Endodermal cell (in vitro differentiated cells): Measurements from ENCODE around the gene RASAL1. TPM values are rescaled to one million over a fixed set of nuclear protein-coding genes. Genes with fewer than 3 reads are reported as not detected.
"Not testable (repeated sequence)": the region's sequence is repeated elsewhere in the genome, so short reads cannot be mapped to it uniquely, and the experiment has no call there.

Source experiments
- DNase-seq: peaks from one replicate; pipeline ENCODE4 v3.0.0-alpha.2; 2017
- H3K27ac ChIP-seq: 2 replicates; pipeline ENCODE4 v1.5.1; 2013; ENCODE audit warnings: mild to moderate bottlenecking, low read depth, low read length, moderate library complexity
- H3K27me3 ChIP-seq: 2 replicates; pipeline ENCODE4 v1.6.1; 2013; ENCODE audit warnings: mild to moderate bottlenecking, low read length, moderate library complexity; ENCODE audit not compliant: insufficient read depth, control insufficient read depth, poor library complexity, severe bottlenecking
- H3K36me3 ChIP-seq: 2 replicates; pipeline ENCODE4 v1.7.0; 2013; ENCODE audit warnings: mild to moderate bottlenecking, low read length, moderate library complexity; ENCODE audit not compliant: control insufficient read depth, insufficient read depth
- H3K4me1 ChIP-seq: one replicate; pipeline ENCODE4 v1.7.0; 2013; ENCODE audit warnings: low read length; ENCODE audit not compliant: control insufficient read depth, insufficient read depth
- H3K4me3 ChIP-seq: 2 replicates; pipeline ENCODE4 v1.5.1; 2013; ENCODE audit warnings: mild to moderate bottlenecking, low read length, moderate library complexity
- H3K9ac ChIP-seq: 2 replicates; pipeline ENCODE4 v1.6.1; 2013; ENCODE audit warnings: mild to moderate bottlenecking, low read length, moderate library complexity; ENCODE audit not compliant: poor library complexity, severe bottlenecking; ENCODE audit errors: extremely low read depth
- H3K9me3 ChIP-seq: 2 replicates; pipeline ENCODE4 v1.6.1; 2013; ENCODE audit warnings: mild to moderate bottlenecking, low read length, moderate library complexity; ENCODE audit not compliant: control insufficient read depth
- H3K27ac Mint-ChIP-seq: 2 replicates; pipeline ENCODE4 v1.8.0; 2020; ENCODE audit warnings: mixed read lengths
- H3K27me3 Mint-ChIP-seq: 2 replicates; pipeline ENCODE4 v1.8.0; 2021; ENCODE audit warnings: mild to moderate bottlenecking, mixed read lengths; ENCODE audit not compliant: insufficient read depth
- H3K36me3 Mint-ChIP-seq: 2 replicates; pipeline ENCODE4 v1.8.0; 2020; ENCODE audit warnings: low read depth, mixed read lengths
- H3K4me1 Mint-ChIP-seq: 2 replicates; pipeline ENCODE4 v1.8.0; 2020; ENCODE audit warnings: mixed read lengths
- H3K4me3 Mint-ChIP-seq: 2 replicates; pipeline ENCODE4 v1.8.0; 2020; ENCODE audit warnings: mild to moderate bottlenecking, moderate library complexity, mixed read lengths
- H3K9me3 Mint-ChIP-seq: 2 replicates; pipeline ENCODE4 v1.8.0; 2020; ENCODE audit warnings: mild to moderate bottlenecking, mixed read lengths
- CTCF ChIP-seq: fragments of 200-600 bp; sonication (generic); conservative IDR thresholded peaks from 2 replicates; pipeline ENCODE4 v1.5.0; 2021; ENCODE audit warnings: antibody characterized with exemption, mild to moderate bottlenecking
- WGBS, 2 experiments: methylation state at CpG; one replicate each; pipeline versions ENCODE4 v1.1.5 to v1.1.7; 2013; ENCODE audit warnings: missing lambda C conversion rate in 2 of 2, mixed read lengths in 1 of 2; ENCODE audit not compliant: insufficient coverage in 1 of 2, insufficient read length in 1 of 2; 5-methylcytosine and 5-hydroxymethylcytosine counted together
- total RNA-seq, 2 donors: library from RNA; stranded (reverse); fragmentation: NEBNext Ultra II Directional in 1 of 2; extraction: Animal tissue kit (Norgen Biotek cat#: 25700) in 1 of 2; gene quantifications; 2 replicates in 1 of 2; 3 replicates in 1 of 2; pipeline ENCODE4 v1.2.1, GENCODE V29; 2021

The RASAL1 gene
- total RNA-seq, 2 donors from 2014 or later: 0.77 to 1.4 TPM

- H3K27me3 Mint-ChIP-seq: no peaks in the 10 kb centered on the region
- Histone ChIP-seq H3K9me3 (no peaks in the 10 kb centered on the region), H3K4me1 (no peaks in the 10 kb centered on the region), H3K4me3 (no peak overlapping the region), H3K36me3 (no peaks in the 10 kb centered on the region), H3K27ac (no peak overlapping the region), H3K27me3 (no peaks in the 10 kb centered on the region), H3K9ac (no peak overlapping the region)
- H3K27ac Mint-ChIP-seq: no peak overlapping the region
- no peak for TF ChIP-seq CTCF
- DNase-seq: peak; percentile 60
- H3K4me3 Mint-ChIP-seq: no peak overlapping the region
- H3K9me3 Mint-ChIP-seq: peaks cover 15% of the 10 kb centered on the region
- H3K36me3 Mint-ChIP-seq: peaks cover 4% of the 10 kb centered on the region
- no peaks in the 10 kb centered on the region for H3K4me1 Mint-ChIP-seq
- whole genome bisulfite sequencing, 2 experiments: 44 to 50% methylated on average over 2 to 4 of the region's 4 CpGs
These were observed 15.4 kb downstream of the RASAL1 start for GRCh38 chr12:113119980-113120669.

- H3K27ac Mint-ChIP-seq: no peak overlapping the region
- H3K4me3 Mint-ChIP-seq: no peak overlapping the region
- peaks cover 10% of the 10 kb centered on the region for H3K9me3 Mint-ChIP-seq
These were observed 17.4 kb downstream of the RASAL1 start for GRCh38 chr12:113118142-113118541.

GRCh38 chr12:113117684-113118083, 17.9 kb downstream of the RASAL1 start:
- H3K36me3 Mint-ChIP-seq, H3K27me3 ChIP-seq, H3K4me3 ChIP-seq, H3K4me1 Mint-ChIP-seq, H3K27ac Mint-ChIP-seq, H3K36me3 ChIP-seq, H3K9ac ChIP-seq, DNase-seq, H3K4me1 ChIP-seq, H3K27ac ChIP-seq, H3K27me3 Mint-ChIP-seq, H3K4me3 Mint-ChIP-seq, H3K9me3 ChIP-seq, H3K9me3 Mint-ChIP-seq: not testable (repeated sequence)
- 90 to 98% methylated on average over 8 of the region's 8 CpGs for WGBS, 2 experiments

More at GRCh38 chr12:113118142-113118541, 17.4 kb downstream of the RASAL1 start:
- Mint-ChIP-seq H3K27me3 (no peaks in the 10 kb centered on the region), H3K4me1 (no peaks in the 10 kb centered on the region), H3K36me3 (peaks cover 1% of the 10 kb centered on the region)
- Histone ChIP-seq H3K27ac (no peak overlapping the region), H3K4me3 (no peak overlapping the region), H3K36me3 (no peaks in the 10 kb centered on the region), H3K9me3 (no peaks in the 10 kb centered on the region), H3K4me1 (no peaks in the 10 kb centered on the region), H3K9ac (no peak overlapping the region), H3K27me3 (no peaks in the 10 kb centered on the region)
- DNase-seq: no peak
- TF ChIP-seq CTCF: no peak
- WGBS, 2 experiments: 100% methylated on average over 1 of the region's 1 CpG; no CpG with 5 or more reads in 1 of the 2 experiments

GRCh38 chr12:113116875-113117274, 18.7 kb downstream of the RASAL1 start:
- TF ChIP-seq CTCF: no peak
- no peaks in the 10 kb centered on the region for H3K4me1 ChIP-seq
- peaks cover 2% of the 10 kb centered on the region for H3K4me1 Mint-ChIP-seq
- H3K27me3 ChIP-seq: no peaks in the 10 kb centered on the region
- no peaks in the 10 kb centered on the region for H3K36me3 ChIP-seq
- H3K4me3 Mint-ChIP-seq: no peak overlapping the region
- WGBS, 2 experiments: 92 to 100% methylated on average over 1 to 6 of the region's 6 CpGs
- H3K9me3 ChIP-seq: no peaks in the 10 kb centered on the region
- no peak overlapping the region for H3K27ac Mint-ChIP-seq
- no peaks in the 10 kb centered on the region for H3K9me3 Mint-ChIP-seq
- DNase-seq: no peak
- no peak overlapping the region for H3K27ac ChIP-seq
- H3K27me3 Mint-ChIP-seq: no peaks in the 10 kb centered on the region
- H3K36me3 Mint-ChIP-seq: no peaks in the 10 kb centered on the region
- no peak overlapping the region for H3K4me3 ChIP-seq
- H3K9ac ChIP-seq: no peak overlapping the region
